Fibroblast of lung (primary cell): ENCODE measurements around the gene IL1RAPL2.

Experiments used
- EZH2 ChIP-seq: IDR thresholded peaks from 2 replicates; pipeline ENCODE4 v1.5.1; 2012; ENCODE audit warnings: low read length, control low read depth, mild to moderate bottlenecking; ENCODE audit errors: missing control alignments
- TF ChIP-seq, protein P1 (sequence below), 2 donors: IDR thresholded peaks in 1 of 2; conservative IDR thresholded peaks in 1 of 2; 1 replicate in 1 of 2; 2 replicates in 1 of 2; pipeline ENCODE4 v1.5.1; 2011 to 2012; ENCODE audit warnings: low read length in 2 of 2, control low read depth in 1 of 2, inconsistent platforms in 1 of 2, low read depth in 1 of 2, mild to moderate bottlenecking in 1 of 2

- TF ChIP-seq, protein P1, sequence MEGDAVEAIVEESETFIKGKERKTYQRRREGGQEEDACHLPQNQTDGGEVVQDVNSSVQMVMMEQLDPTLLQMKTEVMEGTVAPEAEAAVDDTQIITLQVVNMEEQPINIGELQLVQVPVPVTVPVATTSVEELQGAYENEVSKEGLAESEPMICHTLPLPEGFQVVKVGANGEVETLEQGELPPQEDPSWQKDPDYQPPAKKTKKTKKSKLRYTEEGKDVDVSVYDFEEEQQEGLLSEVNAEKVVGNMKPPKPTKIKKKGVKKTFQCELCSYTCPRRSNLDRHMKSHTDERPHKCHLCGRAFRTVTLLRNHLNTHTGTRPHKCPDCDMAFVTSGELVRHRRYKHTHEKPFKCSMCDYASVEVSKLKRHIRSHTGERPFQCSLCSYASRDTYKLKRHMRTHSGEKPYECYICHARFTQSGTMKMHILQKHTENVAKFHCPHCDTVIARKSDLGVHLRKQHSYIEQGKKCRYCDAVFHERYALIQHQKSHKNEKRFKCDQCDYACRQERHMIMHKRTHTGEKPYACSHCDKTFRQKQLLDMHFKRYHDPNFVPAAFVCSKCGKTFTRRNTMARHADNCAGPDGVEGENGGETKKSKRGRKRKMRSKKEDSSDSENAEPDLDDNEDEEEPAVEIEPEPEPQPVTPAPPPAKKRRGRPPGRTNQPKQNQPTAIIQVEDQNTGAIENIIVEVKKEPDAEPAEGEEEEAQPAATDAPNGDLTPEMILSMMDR (conservative IDR thresholded peaks at IDR 0.05 in 1 of 2, IDR thresholded peaks at IDR 0.05 in 1 of 2; ENCODE audit: low read depth in 1 of 2, low read length in 2 of 2): peak in 1 of 2 donors; percentile 30
- TF ChIP-seq EZH2: no peak
Observed at GRCh38 chrX:105701310-105702052, 1135.5 kb downstream of the IL1RAPL2 start.
